Hepatocyte (in vitro differentiated cells): Measurements from ENCODE around the gene IGSF8.

Source experiments
- EZH2 ChIP-seq: fragments of 200-600 bp; sonication (generic); IDR thresholded peaks from 2 replicates; pipeline ENCODE4 v1.6.1; 2016; ENCODE audit warnings: antibody characterized with exemption, mild to moderate bottlenecking, borderline replicate concordance
- EZH2phosphoT487 ChIP-seq: fragments of 200-600 bp; sonication (generic); IDR thresholded peaks from one replicate; pipeline ENCODE4 v1.6.1; 2018; ENCODE audit warnings: antibody characterized with exemption, mild to moderate bottlenecking, low read depth, moderate library complexity; ENCODE audit not compliant: unreplicated experiment, severe bottlenecking
- TF ChIP-seq, protein P1 (sequence below): fragments of 200-600 bp; sonication (generic); IDR thresholded peaks from 2 replicates; pipeline ENCODE4 v1.5.1; 2016; ENCODE audit warnings: antibody characterized with exemption, mild to moderate bottlenecking; ENCODE audit not compliant: poor library complexity

- TF ChIP-seq, protein P1, sequence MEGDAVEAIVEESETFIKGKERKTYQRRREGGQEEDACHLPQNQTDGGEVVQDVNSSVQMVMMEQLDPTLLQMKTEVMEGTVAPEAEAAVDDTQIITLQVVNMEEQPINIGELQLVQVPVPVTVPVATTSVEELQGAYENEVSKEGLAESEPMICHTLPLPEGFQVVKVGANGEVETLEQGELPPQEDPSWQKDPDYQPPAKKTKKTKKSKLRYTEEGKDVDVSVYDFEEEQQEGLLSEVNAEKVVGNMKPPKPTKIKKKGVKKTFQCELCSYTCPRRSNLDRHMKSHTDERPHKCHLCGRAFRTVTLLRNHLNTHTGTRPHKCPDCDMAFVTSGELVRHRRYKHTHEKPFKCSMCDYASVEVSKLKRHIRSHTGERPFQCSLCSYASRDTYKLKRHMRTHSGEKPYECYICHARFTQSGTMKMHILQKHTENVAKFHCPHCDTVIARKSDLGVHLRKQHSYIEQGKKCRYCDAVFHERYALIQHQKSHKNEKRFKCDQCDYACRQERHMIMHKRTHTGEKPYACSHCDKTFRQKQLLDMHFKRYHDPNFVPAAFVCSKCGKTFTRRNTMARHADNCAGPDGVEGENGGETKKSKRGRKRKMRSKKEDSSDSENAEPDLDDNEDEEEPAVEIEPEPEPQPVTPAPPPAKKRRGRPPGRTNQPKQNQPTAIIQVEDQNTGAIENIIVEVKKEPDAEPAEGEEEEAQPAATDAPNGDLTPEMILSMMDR = no peak
- TF ChIP-seq EZH2 (no peak), EZH2phosphoT487 (no peak)
These were observed 31.5 kb upstream of the IGSF8 start for GRCh38 chr1:160129966-160130365.
